Liver (tissue), 9 donors: ENCODE results near the gene RAI14. TPM values are rescaled to one million over a fixed set of nuclear protein-coding genes. Genes with fewer than 3 reads are reported as not detected.

Experiments used
- DNase-seq: peaks from one replicate; pipeline ENCODE4 v3.0.0-alpha.2; 2017; ENCODE audit warnings: low spot score
- H3K27ac ChIP-seq, 2 donors: one replicate each; pipeline ENCODE4 v1.7.0; 2013; ENCODE audit warnings: inconsistent platforms in 2 of 2, low read length in 2 of 2, control low read depth in 1 of 2, low read depth in 1 of 2, mild to moderate bottlenecking in 1 of 2
- H3K27me3 ChIP-seq, 4 donors: one replicate each; pipeline versions ENCODE4 v1.6.1 to v1.7.0; 2013; ENCODE audit warnings: low read length in 3 of 4, inconsistent platforms in 1 of 4, mild to moderate bottlenecking in 1 of 4, moderate library complexity in 1 of 4; ENCODE audit not compliant: control insufficient read depth in 4 of 4, insufficient read depth in 4 of 4
- H3K36me3 ChIP-seq, 4 donors: one replicate each; pipeline versions ENCODE4 v1.6.1 to v1.7.0; 2013; ENCODE audit warnings: low read length in 3 of 4, mild to moderate bottlenecking in 3 of 4, low read depth in 1 of 4, moderate library complexity in 1 of 4; ENCODE audit not compliant: control insufficient read depth in 4 of 4, insufficient read depth in 3 of 4
- H3K4me1 ChIP-seq, 4 donors: one replicate each; pipeline versions ENCODE4 v1.6.1 to v1.7.0; 2013; ENCODE audit warnings: low read length in 3 of 4, mild to moderate bottlenecking in 3 of 4, moderate library complexity in 1 of 4; ENCODE audit not compliant: control insufficient read depth in 4 of 4, insufficient read depth in 4 of 4
- H3K4me3 ChIP-seq, 3 donors: one replicate each; pipeline versions ENCODE4 v1.6.1 to v1.7.0; 2013; ENCODE audit warnings: low read length in 3 of 3, control low read depth in 1 of 3, low read depth in 1 of 3, mild to moderate bottlenecking in 1 of 3
- H3K9ac ChIP-seq, 2 donors: one replicate each; pipeline ENCODE4 v1.7.0; 2013; ENCODE audit warnings: low read length in 2 of 2, mild to moderate bottlenecking in 2 of 2, moderate library complexity in 2 of 2, control low read depth in 1 of 2, low read depth in 1 of 2
- H3K9me3 ChIP-seq, 4 donors: one replicate each; pipeline versions ENCODE4 v1.6.1 to v1.7.0; 2013; ENCODE audit warnings: low read length in 3 of 4; ENCODE audit not compliant: control insufficient read depth in 4 of 4
- EGR1 ChIP-seq, 2 donors: IDR thresholded peaks; 2 replicates each; pipeline ENCODE4 v1.6.1; 2016 to 2018; ENCODE audit warnings: antibody characterized with exemption in 2 of 2, low read depth in 2 of 2
- FOXA1 ChIP-seq: IDR thresholded peaks from 2 replicates; pipeline ENCODE4 v1.6.1; 2016; ENCODE audit warnings: antibody characterized with exemption
- FOXA2 ChIP-seq: IDR thresholded peaks from 2 replicates; pipeline ENCODE4 v1.6.1; 2016; ENCODE audit warnings: antibody characterized with exemption
- HNF4A ChIP-seq, 2 donors: conservative IDR thresholded peaks; 2 replicates each; pipeline ENCODE4 v1.6.1; 2016; ENCODE audit warnings: antibody characterized with exemption in 2 of 2, mild to moderate bottlenecking in 2 of 2
- HNF4G ChIP-seq: IDR thresholded peaks from 2 replicates; pipeline ENCODE4 v1.6.1; 2016; ENCODE audit warnings: antibody characterized with exemption
- JUND ChIP-seq, 2 donors: IDR thresholded peaks; 2 replicates each; pipeline ENCODE4 v1.6.1; 2016; ENCODE audit warnings: antibody characterized with exemption in 2 of 2
- RAD21 ChIP-seq, 2 donors: IDR thresholded peaks; 2 replicates each; pipeline ENCODE4 v1.6.1; 2016; ENCODE audit warnings: antibody characterized with exemption in 2 of 2, mild to moderate bottlenecking in 2 of 2
- RXRA ChIP-seq, 2 donors: IDR thresholded peaks; 2 replicates each; pipeline ENCODE4 v1.6.1; 2017 to 2018; ENCODE audit warnings: antibody characterized with exemption in 2 of 2, mild to moderate bottlenecking in 1 of 2
- SP1 ChIP-seq: IDR thresholded peaks from 2 replicates; pipeline ENCODE4 v1.6.1; 2018; ENCODE audit warnings: antibody characterized with exemption, mild to moderate bottlenecking
- TAF1 ChIP-seq: conservative IDR thresholded peaks from 2 replicates; pipeline ENCODE4 v1.6.1; 2016; ENCODE audit warnings: antibody characterized with exemption, mild to moderate bottlenecking
- YY1 ChIP-seq: IDR thresholded peaks from 2 replicates; pipeline ENCODE4 v1.6.1; 2016; ENCODE audit warnings: antibody characterized with exemption, mild to moderate bottlenecking
- WGBS: extraction: QIAGEN DNeasy Blood & Tissue Kit; methylation state at CpG from one replicate; pipeline ENCODE4 v1.1.7; 2013; 5-methylcytosine and 5-hydroxymethylcytosine counted together
- polyA plus RNA-seq, 2 donors: library from polyadenylated mRNA; stranded (reverse) in 1 of 2; unstranded in 1 of 2; fragments of 200-250 nt in 1 of 2; fragments of >200 nt in 1 of 2; fragmentation: Nextera tagmentation in 1 of 2; extraction: Ambion mirVana in 1 of 2; gene quantifications; one replicate each; pipeline versions ENCODE4 v1.2.1 to v1.2.3, GENCODE V29; 2013 to 2015
- total RNA-seq, 2 donors: library from RNA; depleted of rRNA; stranded (reverse); fragments of >200 nt; gene quantifications; one replicate each; pipeline ENCODE4 v1.2.3, GENCODE V29; 2014
- TF ChIP-seq, protein P1 (sequence below): IDR thresholded peaks from 2 replicates; pipeline ENCODE4 v1.6.1; 2016; ENCODE audit warnings: antibody characterized with exemption
- TF ChIP-seq, protein P2 (sequence below): IDR thresholded peaks from 2 replicates; pipeline ENCODE4 v1.6.1; 2016; ENCODE audit warnings: antibody characterized with exemption, mild to moderate bottlenecking
- donor health status: healthy.
- donor health status: healthy.
- donor health status: healthy.
- donor health status: healthy.
- donor health status: healthy.

The RAI14 gene
- total and polyA plus RNA-seq, 4 donors: 7.8 to 21.4 (median 11.4) TPM

DNA sequence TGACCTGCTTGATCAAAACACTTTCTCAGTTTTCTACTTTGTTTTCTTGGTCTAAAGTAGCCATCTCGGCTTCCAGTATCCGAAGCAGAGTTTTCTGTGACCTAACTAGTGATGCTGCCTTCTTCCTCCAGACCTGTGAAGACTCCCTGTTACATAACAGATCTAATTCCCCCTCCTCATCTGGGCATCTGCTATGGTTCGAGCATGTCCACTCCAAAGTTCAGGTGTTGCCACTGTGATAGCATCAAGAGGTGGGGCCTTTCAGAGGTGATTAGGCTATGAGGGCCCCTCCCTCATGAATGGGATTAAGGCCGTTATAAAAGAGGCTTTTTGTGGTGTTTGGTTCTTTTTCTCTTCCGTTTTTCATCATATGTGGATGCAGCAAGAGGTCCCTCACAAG, 203.1 kb downstream of the RAI14 start (continued):
- TF ChIP-seq, protein P1, sequence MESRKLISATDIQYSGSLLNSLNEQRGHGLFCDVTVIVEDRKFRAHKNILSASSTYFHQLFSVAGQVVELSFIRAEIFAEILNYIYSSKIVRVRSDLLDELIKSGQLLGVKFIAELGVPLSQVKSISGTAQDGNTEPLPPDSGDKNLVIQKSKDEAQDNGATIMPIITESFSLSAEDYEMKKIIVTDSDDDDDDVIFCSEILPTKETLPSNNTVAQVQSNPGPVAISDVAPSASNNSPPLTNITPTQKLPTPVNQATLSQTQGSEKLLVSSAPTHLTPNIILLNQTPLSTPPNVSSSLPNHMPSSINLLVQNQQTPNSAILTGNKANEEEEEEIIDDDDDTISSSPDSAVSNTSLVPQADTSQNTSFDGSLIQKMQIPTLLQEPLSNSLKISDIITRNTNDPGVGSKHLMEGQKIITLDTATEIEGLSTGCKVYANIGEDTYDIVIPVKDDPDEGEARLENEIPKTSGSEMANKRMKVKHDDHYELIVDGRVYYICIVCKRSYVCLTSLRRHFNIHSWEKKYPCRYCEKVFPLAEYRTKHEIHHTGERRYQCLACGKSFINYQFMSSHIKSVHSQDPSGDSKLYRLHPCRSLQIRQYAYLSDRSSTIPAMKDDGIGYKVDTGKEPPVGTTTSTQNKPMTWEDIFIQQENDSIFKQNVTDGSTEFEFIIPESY: no peak

DNA sequence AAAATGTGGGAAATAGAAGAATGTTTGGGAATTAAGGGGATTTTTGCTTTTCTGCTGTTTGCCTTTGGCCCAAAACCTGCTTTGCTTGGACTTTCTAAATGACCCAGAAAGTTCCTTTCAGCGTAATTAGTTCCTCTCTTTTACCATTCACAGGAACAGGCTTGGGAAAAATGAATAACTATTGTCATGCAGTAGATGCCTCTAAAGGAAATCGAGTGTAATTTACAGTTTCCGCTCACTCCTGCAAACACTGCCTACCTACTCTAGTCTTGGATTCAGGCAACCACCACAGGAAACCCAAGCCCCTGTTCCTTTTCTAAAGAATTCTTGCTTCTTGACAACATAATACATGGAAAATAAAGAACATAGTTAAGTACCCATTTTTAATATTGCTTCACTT, 207.8 kb downstream of the RAI14 start:
- no peak for TF ChIP-seq RAD21 (IDR thresholded peaks at IDR 0.05)
- TF ChIP-seq, protein P2, sequence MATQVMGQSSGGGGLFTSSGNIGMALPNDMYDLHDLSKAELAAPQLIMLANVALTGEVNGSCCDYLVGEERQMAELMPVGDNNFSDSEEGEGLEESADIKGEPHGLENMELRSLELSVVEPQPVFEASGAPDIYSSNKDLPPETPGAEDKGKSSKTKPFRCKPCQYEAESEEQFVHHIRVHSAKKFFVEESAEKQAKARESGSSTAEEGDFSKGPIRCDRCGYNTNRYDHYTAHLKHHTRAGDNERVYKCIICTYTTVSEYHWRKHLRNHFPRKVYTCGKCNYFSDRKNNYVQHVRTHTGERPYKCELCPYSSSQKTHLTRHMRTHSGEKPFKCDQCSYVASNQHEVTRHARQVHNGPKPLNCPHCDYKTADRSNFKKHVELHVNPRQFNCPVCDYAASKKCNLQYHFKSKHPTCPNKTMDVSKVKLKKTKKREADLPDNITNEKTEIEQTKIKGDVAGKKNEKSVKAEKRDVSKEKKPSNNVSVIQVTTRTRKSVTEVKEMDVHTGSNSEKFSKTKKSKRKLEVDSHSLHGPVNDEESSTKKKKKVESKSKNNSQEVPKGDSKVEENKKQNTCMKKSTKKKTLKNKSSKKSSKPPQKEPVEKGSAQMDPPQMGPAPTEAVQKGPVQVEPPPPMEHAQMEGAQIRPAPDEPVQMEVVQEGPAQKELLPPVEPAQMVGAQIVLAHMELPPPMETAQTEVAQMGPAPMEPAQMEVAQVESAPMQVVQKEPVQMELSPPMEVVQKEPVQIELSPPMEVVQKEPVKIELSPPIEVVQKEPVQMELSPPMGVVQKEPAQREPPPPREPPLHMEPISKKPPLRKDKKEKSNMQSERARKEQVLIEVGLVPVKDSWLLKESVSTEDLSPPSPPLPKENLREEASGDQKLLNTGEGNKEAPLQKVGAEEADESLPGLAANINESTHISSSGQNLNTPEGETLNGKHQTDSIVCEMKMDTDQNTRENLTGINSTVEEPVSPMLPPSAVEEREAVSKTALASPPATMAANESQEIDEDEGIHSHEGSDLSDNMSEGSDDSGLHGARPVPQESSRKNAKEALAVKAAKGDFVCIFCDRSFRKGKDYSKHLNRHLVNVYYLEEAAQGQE: no peak
- no peak for TF ChIP-seq FOXA2
- no peak for TF ChIP-seq RXRA (IDR thresholded peaks at IDR 0.05)
- no peak for TF ChIP-seq SP1
- no peak for TF ChIP-seq EGR1 (IDR thresholded peaks at IDR 0.05; ENCODE audit: low read depth in 2 of 2)
- no peak for TF ChIP-seq YY1

DNA sequence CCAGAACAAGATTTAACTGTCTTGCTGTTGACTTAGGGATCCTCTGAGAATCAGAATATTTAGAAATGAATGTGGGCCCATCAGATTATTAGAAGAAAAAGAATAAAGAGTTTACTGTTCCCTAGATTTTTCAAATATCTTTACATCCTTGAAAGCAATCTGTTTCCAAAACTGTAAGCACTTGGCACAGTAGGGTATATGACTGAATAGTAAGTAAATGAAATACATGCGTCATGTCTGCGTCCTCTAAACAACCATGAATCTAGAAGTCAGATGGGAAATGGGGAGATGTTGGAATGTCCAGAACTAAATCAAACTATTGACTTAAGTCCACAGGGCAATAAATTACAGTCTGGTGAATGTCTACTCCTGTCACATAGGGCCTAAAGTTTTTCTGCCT, 209.0 kb downstream of the RAI14 start:
- no peak overlapping the region for H3K4me3 ChIP-seq
- H3K36me3 ChIP-seq: no peaks in the 10 kb centered on the region
- H3K27me3 ChIP-seq: no peaks in the 10 kb centered on the region
- WGBS: 97% methylated on average over 2 of the region's 2 CpGs
- no peaks in the 10 kb centered on the region for H3K9me3 ChIP-seq
- TF ChIP-seq HNF4G (no peak), FOXA1 (no peak), TAF1 (no peak), JUND (IDR thresholded peaks at IDR 0.05) (no peak)
- peaks cover 0 to 5% (median 0%) of the 10 kb centered on the region in 4 donors for H3K4me1 ChIP-seq
- no peak for DNase-seq
- no peak overlapping the region for H3K9ac ChIP-seq
- no peak overlapping the region for H3K27ac ChIP-seq

More for the DNA sequence above, 207.8 kb downstream of the RAI14 start:
- DNase-seq: no peak
- H3K27me3 ChIP-seq: no peaks in the 10 kb centered on the region
- H3K9ac ChIP-seq: no peak overlapping the region
- peaks cover 0 to 5% (median 0%) of the 10 kb centered on the region in 4 donors for H3K4me1 ChIP-seq
- no peak overlapping the region for H3K4me3 ChIP-seq
- WGBS: 68% methylated on average over 3 of the region's 3 CpGs
- no peaks in the 10 kb centered on the region for H3K36me3 ChIP-seq
- H3K9me3 ChIP-seq: no peaks in the 10 kb centered on the region
- no peak overlapping the region for H3K27ac ChIP-seq

DNA sequence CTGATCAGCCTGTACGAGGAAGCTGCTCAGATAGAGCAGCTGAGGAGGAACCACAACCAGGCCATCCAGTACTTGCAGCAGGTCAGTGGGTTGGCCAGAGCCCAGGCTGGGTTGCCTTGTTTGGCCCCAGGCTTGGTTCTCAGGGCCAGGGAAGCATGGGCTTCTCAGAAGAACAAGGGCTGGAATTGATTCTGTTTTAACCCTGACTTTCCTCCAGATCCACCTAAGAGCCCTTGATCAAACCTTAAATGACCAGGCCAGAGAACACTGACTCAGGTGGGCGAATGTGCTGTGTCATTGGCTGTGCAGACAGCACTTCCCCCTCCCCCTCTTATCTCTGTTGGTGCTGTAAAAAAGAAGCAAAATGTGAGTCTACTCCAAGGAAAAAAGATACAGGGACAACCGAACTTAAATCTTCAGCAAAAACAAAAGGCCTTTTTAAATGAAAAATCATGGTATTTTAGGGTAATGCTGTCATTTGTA, 210.9 kb downstream of the RAI14 start:
- no peaks in the 10 kb centered on the region for H3K9me3 ChIP-seq
- 82% methylated on average over 3 of the region's 3 CpGs for WGBS
- no peak for DNase-seq
- no peak overlapping the region for H3K9ac ChIP-seq
- no peak overlapping the region for H3K4me3 ChIP-seq
- H3K27me3 ChIP-seq: no peaks in the 10 kb centered on the region
- H3K4me1 ChIP-seq: peaks cover 0 to 5% (median 0%) of the 10 kb centered on the region in 4 donors
- no peaks in the 10 kb centered on the region for H3K36me3 ChIP-seq
- H3K27ac ChIP-seq: no peak overlapping the region
- TF ChIP-seq HNF4G (no peak), FOXA2 (no peak), HNF4A (conservative IDR thresholded peaks at IDR 0.05) (no peak), SP1 (no peak), FOXA1 (no peak), TAF1 (no peak)
- TF ChIP-seq, protein P1: no peak
- TF ChIP-seq, protein P2: no peak
